MM.1S (cell line): ENCODE results near the gene SHMT1.
"Not testable (repeated sequence)": the region's sequence is repeated elsewhere in the genome, so short reads cannot be mapped to it uniquely, and the experiment has no call there.

Source experiments
- EZH2 ChIP-seq: fragments of 300-600 bp; sonication (generic); optimal IDR thresholded peaks from 2 replicates; pipeline ENCODE3; 2017; ENCODE audit warnings: low read depth, mild to moderate bottlenecking, antibody characterized with exemption, low read length, mixed read lengths
- EZH2phosphoT487 ChIP-seq: fragments of 300-600 bp; sonication (generic); IDR thresholded peaks from 2 replicates; pipeline ENCODE4 v1.6.1; 2018; ENCODE audit warnings: antibody characterized with exemption, low read length
- TF ChIP-seq, protein P1 (sequence below): fragments of 300-600 bp; sonication (generic); IDR thresholded peaks from 2 replicates; pipeline ENCODE4 v1.5.1; 2016; ENCODE audit warnings: antibody characterized with exemption, low read length, mixed read lengths

GRCh38 chr17:18412001-18412538, 48.7 kb upstream of the SHMT1 start:
- TF ChIP-seq, protein P1, sequence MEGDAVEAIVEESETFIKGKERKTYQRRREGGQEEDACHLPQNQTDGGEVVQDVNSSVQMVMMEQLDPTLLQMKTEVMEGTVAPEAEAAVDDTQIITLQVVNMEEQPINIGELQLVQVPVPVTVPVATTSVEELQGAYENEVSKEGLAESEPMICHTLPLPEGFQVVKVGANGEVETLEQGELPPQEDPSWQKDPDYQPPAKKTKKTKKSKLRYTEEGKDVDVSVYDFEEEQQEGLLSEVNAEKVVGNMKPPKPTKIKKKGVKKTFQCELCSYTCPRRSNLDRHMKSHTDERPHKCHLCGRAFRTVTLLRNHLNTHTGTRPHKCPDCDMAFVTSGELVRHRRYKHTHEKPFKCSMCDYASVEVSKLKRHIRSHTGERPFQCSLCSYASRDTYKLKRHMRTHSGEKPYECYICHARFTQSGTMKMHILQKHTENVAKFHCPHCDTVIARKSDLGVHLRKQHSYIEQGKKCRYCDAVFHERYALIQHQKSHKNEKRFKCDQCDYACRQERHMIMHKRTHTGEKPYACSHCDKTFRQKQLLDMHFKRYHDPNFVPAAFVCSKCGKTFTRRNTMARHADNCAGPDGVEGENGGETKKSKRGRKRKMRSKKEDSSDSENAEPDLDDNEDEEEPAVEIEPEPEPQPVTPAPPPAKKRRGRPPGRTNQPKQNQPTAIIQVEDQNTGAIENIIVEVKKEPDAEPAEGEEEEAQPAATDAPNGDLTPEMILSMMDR = not testable (repeated sequence)
- not testable (repeated sequence) for TF ChIP-seq EZH2, EZH2phosphoT487
